ENCODE results near the gene NXPH1. TPM values are rescaled to one million over a fixed set of nuclear protein-coding genes. Genes with fewer than 3 reads are reported as not detected.

Gene NXPH1
- total and polyA plus RNA-seq, 8 donors, result 0.11 TPM; not detected in 7

GRCh38 chr7:8592167-8592566, 158.8 kb downstream of the NXPH1 start:
- DNase-seq, result no peak
- no peaks in the 10 kb centered on the region for H3K36me3 ChIP-seq

GRCh38 chr7:8594115-8594514, 160.7 kb downstream of the NXPH1 start:
- no peaks in the 10 kb centered on the region for H3K4me1 ChIP-seq
- H3K4me3 ChIP-seq, result no peak overlapping the region
- H3K36me3 ChIP-seq, result no peaks in the 10 kb centered on the region
- intact Hi-C loops (cut with DNase I), result no loop called here
- H3K27me3 ChIP-seq, result no peaks in the 10 kb centered on the region
- TF ChIP-seq, protein P1, sequence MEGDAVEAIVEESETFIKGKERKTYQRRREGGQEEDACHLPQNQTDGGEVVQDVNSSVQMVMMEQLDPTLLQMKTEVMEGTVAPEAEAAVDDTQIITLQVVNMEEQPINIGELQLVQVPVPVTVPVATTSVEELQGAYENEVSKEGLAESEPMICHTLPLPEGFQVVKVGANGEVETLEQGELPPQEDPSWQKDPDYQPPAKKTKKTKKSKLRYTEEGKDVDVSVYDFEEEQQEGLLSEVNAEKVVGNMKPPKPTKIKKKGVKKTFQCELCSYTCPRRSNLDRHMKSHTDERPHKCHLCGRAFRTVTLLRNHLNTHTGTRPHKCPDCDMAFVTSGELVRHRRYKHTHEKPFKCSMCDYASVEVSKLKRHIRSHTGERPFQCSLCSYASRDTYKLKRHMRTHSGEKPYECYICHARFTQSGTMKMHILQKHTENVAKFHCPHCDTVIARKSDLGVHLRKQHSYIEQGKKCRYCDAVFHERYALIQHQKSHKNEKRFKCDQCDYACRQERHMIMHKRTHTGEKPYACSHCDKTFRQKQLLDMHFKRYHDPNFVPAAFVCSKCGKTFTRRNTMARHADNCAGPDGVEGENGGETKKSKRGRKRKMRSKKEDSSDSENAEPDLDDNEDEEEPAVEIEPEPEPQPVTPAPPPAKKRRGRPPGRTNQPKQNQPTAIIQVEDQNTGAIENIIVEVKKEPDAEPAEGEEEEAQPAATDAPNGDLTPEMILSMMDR (IDR thresholded peaks at IDR 0.05), result no peak
- H3K27ac ChIP-seq, result no peak overlapping the region
- no peaks in the 10 kb centered on the region for H3K9me3 ChIP-seq
- ATAC-seq (no peak), DNase-seq (no peak)

More at GRCh38 chr7:8592167-8592566, 158.8 kb downstream of the NXPH1 start:
- TF ChIP-seq, protein P1 (IDR thresholded peaks at IDR 0.05), result no peak
- no peak overlapping the region for H3K27ac ChIP-seq
- no peaks in the 10 kb centered on the region for H3K27me3 ChIP-seq
- no peaks in the 10 kb centered on the region for H3K9me3 ChIP-seq
- H3K4me1 ChIP-seq, result no peaks in the 10 kb centered on the region
- ATAC-seq, result no peak
- no peak overlapping the region for H3K4me3 ChIP-seq
- intact Hi-C loops (cut with DNase I), result no loop called here

DNA sequence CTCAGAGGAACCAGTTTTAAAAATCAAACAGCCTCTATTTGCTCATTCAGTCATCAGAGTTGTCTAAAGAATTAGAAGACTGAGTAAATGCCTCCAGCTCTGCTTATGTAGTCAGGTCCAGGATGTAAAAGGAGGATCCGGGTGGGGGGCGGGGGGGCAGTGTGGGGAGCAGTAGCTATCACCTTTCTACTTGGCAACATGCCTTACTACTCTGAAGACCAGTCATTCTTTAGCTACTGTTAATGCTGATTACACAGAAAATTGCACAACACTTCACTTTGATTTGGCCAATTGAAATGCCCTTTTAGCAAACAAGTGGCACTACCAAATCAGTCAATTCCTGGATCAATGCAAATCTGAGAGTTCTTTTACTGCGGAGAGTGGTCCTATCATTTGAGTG, 164.2 kb downstream of the NXPH1 start:
- Histone ChIP-seq H3K4me1 (no peaks in the 10 kb centered on the region), H3K27me3 (no peaks in the 10 kb centered on the region), H3K4me3 (no peak overlapping the region), H3K27ac (no peak overlapping the region), H3K36me3 (no peaks in the 10 kb centered on the region), H3K9me3 (no peaks in the 10 kb centered on the region)
- DNase-seq (no peak), ATAC-seq (no peak)
- TF ChIP-seq, protein P1 (IDR thresholded peaks at IDR 0.05), result no peak
- intact Hi-C loops (cut with DNase I), result no loop called here

GRCh38 chr7:8601121-8601520, 167.7 kb downstream of the NXPH1 start:
- no peaks in the 10 kb centered on the region for H3K9me3 ChIP-seq
- no peak overlapping the region for H3K4me3 ChIP-seq
- no peak for DNase-seq
- intact Hi-C loops (cut with DNase I), result no loop called here
- TF ChIP-seq, protein P1 (IDR thresholded peaks at IDR 0.05), result no peak
- no peaks in the 10 kb centered on the region for H3K36me3 ChIP-seq
- H3K27me3 ChIP-seq, result no peaks in the 10 kb centered on the region
- H3K4me1 ChIP-seq, result no peaks in the 10 kb centered on the region
- no peak overlapping the region for H3K27ac ChIP-seq
- no peak for ATAC-seq

- intact Hi-C loops (cut with DNase I), result no loop called here
- Histone ChIP-seq H3K27ac (no peak overlapping the region), H3K4me3 (no peak overlapping the region), H3K36me3 (no peaks in the 10 kb centered on the region), H3K9me3 (no peaks in the 10 kb centered on the region), H3K27me3 (no peaks in the 10 kb centered on the region), H3K4me1 (no peaks in the 10 kb centered on the region)
- DNase-seq, result no peak
- ATAC-seq, result no peak
- TF ChIP-seq, protein P1 (IDR thresholded peaks at IDR 0.05), result no peak
Observed at GRCh38 chr7:8605221-8605620, 171.8 kb downstream of the NXPH1 start.

Data from left lung (tissue), 10 donors.